Right lobe of liver (tissue), 6 donors: ENCODE data around the gene S100B. TPM values are rescaled to one million over a fixed set of nuclear protein-coding genes. Genes with fewer than 3 reads are reported as not detected.

ENCODE experiments used
- ATAC-seq, 4 donors: fragments of 200-7000 bp; cut with Tn5 transposase; one replicate each; pipeline ENCODE4 v1.9.1; 2020; ENCODE audit warnings: mild to moderate bottlenecking in 4 of 4, moderate library complexity in 4 of 4
- DNase-seq, 3 donors: peaks; one replicate each; pipeline ENCODE4 v3.0.0-alpha.2; 2020
- H3K27ac ChIP-seq, 3 donors: fragments of 200-600 bp; one replicate each; pipeline ENCODE4 v1.8.0; 2022
- H3K27me3 ChIP-seq, 2 donors: fragments of 200-600 bp; one replicate each; pipeline ENCODE4 v1.8.0; 2022
- H3K36me3 ChIP-seq, 4 donors: fragments of 200-600 bp; sonication (generic) in 1 of 4; one replicate each; pipeline versions ENCODE4 v1.5.1 to v1.8.0; 2017 to 2022; ENCODE audit warnings: control low read depth in 1 of 4
- H3K4me1 ChIP-seq, 4 donors: fragments of 200-600 bp; sonication (generic) in 1 of 4; one replicate each; pipeline versions ENCODE4 v1.5.1 to v1.8.0; 2017 to 2022; ENCODE audit warnings: control low read depth in 1 of 4
- H3K4me3 ChIP-seq, 3 donors: fragments of 200-600 bp; one replicate each; pipeline ENCODE4 v1.8.0; 2022
- H3K9me3 ChIP-seq, 4 donors: fragments of 200-600 bp; sonication (generic) in 1 of 4; one replicate each; pipeline versions ENCODE4 v1.5.1 to v1.8.0; 2017 to 2022; ENCODE audit warnings: control low read depth in 1 of 4
- POLR2A ChIP-seq: fragments of 450-650 bp; IDR thresholded peaks from one replicate; pipeline ENCODE4 v1.6.1; 2017; ENCODE audit warnings: antibody characterized with exemption, mild to moderate bottlenecking
- WGBS: methylation state at CpG from one replicate; pipeline ENCODE4 v1.1.6; 2018; ENCODE audit warnings: low coverage, low lambda C conversion rate; ENCODE audit not compliant: insufficient coverage; ENCODE audit errors: missing lambda C conversion rate; 5-methylcytosine and 5-hydroxymethylcytosine counted together
- intact Hi-C, 2 donors: fragments of 100-400 bp; cut with DNase I; formaldehyde crosslinking; loops; one replicate each; pipeline versions ENCODE4 v1.11.2 to v1.14.1; 2022
- total RNA-seq, 6 experiments: library from RNA; depleted of rRNA in 2 of 6; stranded (reverse); fragments of >200 nt in 2 of 6; fragmentation: NEBNext Ultra II Directional in 3 of 6; extraction: Animal tissue kit (Norgen Biotek cat#: 25700) in 3 of 6; gene quantifications; one replicate each; pipeline versions ENCODE4 v1.1.0 to v1.2.4, GENCODE V29; 2016 to 2023
- TF ChIP-seq, protein P1 (sequence below), 4 donors: fragments of 200-600 bp in 3 of 4; fragments of 450-650 bp in 1 of 4; IDR thresholded peaks; one replicate each; pipeline versions ENCODE4 v1.5.1 to v1.8.0; 2016 to 2022; ENCODE audit warnings: antibody characterized with exemption in 4 of 4, mild to moderate bottlenecking in 2 of 4
- donor health status: DM: no; HTN: yes; CAD: no.
- donor health status: DM: no; HTN: no; CAD: no.
- donor health status: DM: no; HTN: no; CAD: no.
- donor health status: DM: no; HTN: yes; CAD: no.
- donor health status: DM: no; HTN: yes; CAD: no.

The S100B gene
- total RNA-seq, 6 experiments from 2014 or later = 0.49 to 0.78 (median 0.62) TPM; not detected in 3

GRCh38 chr21:46626536-46626935 is 21.7 kb upstream of the S100B start:
- H3K27ac ChIP-seq = no peak overlapping the region
- H3K9me3 ChIP-seq = no peaks in the 10 kb centered on the region
- no peaks in the 10 kb centered on the region for H3K36me3 ChIP-seq
- TF ChIP-seq POLR2A = no peak
- TF ChIP-seq, protein P1, sequence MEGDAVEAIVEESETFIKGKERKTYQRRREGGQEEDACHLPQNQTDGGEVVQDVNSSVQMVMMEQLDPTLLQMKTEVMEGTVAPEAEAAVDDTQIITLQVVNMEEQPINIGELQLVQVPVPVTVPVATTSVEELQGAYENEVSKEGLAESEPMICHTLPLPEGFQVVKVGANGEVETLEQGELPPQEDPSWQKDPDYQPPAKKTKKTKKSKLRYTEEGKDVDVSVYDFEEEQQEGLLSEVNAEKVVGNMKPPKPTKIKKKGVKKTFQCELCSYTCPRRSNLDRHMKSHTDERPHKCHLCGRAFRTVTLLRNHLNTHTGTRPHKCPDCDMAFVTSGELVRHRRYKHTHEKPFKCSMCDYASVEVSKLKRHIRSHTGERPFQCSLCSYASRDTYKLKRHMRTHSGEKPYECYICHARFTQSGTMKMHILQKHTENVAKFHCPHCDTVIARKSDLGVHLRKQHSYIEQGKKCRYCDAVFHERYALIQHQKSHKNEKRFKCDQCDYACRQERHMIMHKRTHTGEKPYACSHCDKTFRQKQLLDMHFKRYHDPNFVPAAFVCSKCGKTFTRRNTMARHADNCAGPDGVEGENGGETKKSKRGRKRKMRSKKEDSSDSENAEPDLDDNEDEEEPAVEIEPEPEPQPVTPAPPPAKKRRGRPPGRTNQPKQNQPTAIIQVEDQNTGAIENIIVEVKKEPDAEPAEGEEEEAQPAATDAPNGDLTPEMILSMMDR (IDR thresholded peaks at IDR 0.05) = no peak
- intact Hi-C loops = no loop called here
- no peak for DNase-seq
- H3K4me3 ChIP-seq = no peak overlapping the region
- ATAC-seq = no peak
- WGBS = 84% methylated on average over 4 of the region's 7 CpGs
- H3K27me3 ChIP-seq = no peaks in the 10 kb centered on the region
- no peaks in the 10 kb centered on the region for H3K4me1 ChIP-seq

DNA sequence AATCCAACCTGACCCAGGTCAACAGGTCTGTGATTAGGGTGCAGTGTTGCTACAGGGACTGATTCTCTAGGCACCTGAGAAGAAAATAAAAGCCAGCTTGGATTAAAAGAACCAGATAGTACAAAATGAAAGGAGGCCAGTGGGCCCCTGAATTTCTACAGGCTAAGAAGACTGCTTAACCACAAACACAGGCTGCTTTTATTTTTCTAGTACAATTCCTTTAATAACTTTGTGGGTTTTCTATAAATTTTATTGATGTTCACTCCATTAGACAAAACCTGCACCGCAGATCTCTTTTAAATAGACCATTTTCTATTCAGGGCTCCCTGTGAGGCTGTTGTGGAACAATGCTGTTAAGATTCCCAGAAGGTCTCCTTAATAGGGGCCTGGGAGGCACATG is 20.9 kb upstream of the S100B start:
- H3K4me3 ChIP-seq = no peak overlapping the region
- H3K27ac ChIP-seq = no peak overlapping the region
- no peak for DNase-seq
- TF ChIP-seq, protein P1 (IDR thresholded peaks at IDR 0.05) = no peak
- TF ChIP-seq POLR2A = no peak
- no peak for ATAC-seq
- no peaks in the 10 kb centered on the region for H3K27me3 ChIP-seq
- no peaks in the 10 kb centered on the region for H3K9me3 ChIP-seq
- H3K4me1 ChIP-seq = no peaks in the 10 kb centered on the region
- WGBS = 71% methylated on average over 1 of the region's 1 CpG
- H3K36me3 ChIP-seq = no peaks in the 10 kb centered on the region
- intact Hi-C loops = no loop called here

- Histone ChIP-seq H3K27ac (no peak overlapping the region), H3K4me1 (no peaks in the 10 kb centered on the region), H3K4me3 (no peak overlapping the region), H3K9me3 (no peaks in the 10 kb centered on the region), H3K36me3 (no peaks in the 10 kb centered on the region), H3K27me3 (no peaks in the 10 kb centered on the region)
- ATAC-seq (no peak), DNase-seq (no peak)
- intact Hi-C loops = no loop called here
- 88% methylated on average over 6 of the region's 16 CpGs for WGBS
- no peak for TF ChIP-seq POLR2A
- TF ChIP-seq, protein P1 (IDR thresholded peaks at IDR 0.05) = no peak
Observed at GRCh38 chr21:46624050-46624449, 19.2 kb upstream of the S100B start.

DNA sequence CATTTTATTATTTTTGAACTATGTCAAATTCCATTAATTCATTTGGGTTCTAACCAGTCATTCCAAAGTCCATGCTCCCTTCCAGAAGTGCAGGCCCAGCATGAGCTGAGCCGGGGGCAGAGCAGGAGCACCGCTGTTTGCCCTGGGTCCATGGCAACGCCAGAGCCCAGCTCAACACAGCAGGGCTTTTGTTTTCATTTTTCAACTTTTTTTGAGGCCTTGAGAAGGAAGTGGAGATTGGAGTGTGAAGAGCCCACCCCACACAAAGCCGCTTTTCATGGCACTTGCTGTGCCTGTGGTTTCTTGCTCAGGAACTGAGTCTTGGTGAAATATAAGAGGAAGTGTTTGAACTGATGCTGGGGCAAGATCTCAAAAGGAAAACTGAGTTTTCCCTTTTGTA is 17.3 kb upstream of the S100B start:
- Histone ChIP-seq H3K9me3 (no peaks in the 10 kb centered on the region), H3K27me3 (no peaks in the 10 kb centered on the region), H3K4me1 (no peaks in the 10 kb centered on the region), H3K27ac (no peak overlapping the region), H3K36me3 (no peaks in the 10 kb centered on the region), H3K4me3 (no peak overlapping the region)
- intact Hi-C loops = no loop called here
- ATAC-seq (peak; percentile 71 to 82 (median 77)), DNase-seq (no peak)
- TF ChIP-seq POLR2A = no peak
- TF ChIP-seq, protein P1 (IDR thresholded peaks at IDR 0.05) = no peak
- WGBS = 41% methylated on average over 4 of the region's 4 CpGs
